AG09319 (cell line): Measurements from ENCODE around the gene COMMD9.

Source experiments
- DNase-seq: peaks from one replicate; pipeline ENCODE4 v3.0.0-alpha.2; 2010; ENCODE audit warnings: low read depth; ENCODE audit errors: extremely low read depth
- TF ChIP-seq, protein P1 (sequence below): IDR thresholded peaks from 2 replicates; pipeline ENCODE4 v1.5.1; 2011; ENCODE audit warnings: low read depth, mild to moderate bottlenecking, inconsistent platforms, low read length, moderate library complexity

COMMD9 gene

DNA sequence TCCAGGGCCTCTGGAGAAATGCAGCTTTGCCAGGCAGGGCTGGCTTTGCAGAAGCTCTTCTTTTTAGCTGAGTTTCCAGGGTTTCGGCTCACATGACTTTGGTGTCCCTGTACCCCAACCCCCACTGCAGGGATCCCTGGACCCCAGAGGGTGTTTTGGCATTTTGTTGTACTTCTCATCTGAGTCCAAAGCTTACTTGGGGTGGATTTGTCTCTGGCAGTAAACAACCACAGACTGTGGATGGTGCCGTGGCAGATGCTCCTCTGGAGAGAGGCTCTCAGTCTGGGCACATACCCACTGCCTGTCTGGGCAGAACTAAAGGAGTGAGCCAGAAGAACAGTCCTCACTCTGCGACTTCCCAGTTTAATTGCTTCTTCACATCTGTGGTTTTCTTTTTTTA, 49.6 kb downstream of the COMMD9 start:
- no peak for DNase-seq
- TF ChIP-seq, protein P1, sequence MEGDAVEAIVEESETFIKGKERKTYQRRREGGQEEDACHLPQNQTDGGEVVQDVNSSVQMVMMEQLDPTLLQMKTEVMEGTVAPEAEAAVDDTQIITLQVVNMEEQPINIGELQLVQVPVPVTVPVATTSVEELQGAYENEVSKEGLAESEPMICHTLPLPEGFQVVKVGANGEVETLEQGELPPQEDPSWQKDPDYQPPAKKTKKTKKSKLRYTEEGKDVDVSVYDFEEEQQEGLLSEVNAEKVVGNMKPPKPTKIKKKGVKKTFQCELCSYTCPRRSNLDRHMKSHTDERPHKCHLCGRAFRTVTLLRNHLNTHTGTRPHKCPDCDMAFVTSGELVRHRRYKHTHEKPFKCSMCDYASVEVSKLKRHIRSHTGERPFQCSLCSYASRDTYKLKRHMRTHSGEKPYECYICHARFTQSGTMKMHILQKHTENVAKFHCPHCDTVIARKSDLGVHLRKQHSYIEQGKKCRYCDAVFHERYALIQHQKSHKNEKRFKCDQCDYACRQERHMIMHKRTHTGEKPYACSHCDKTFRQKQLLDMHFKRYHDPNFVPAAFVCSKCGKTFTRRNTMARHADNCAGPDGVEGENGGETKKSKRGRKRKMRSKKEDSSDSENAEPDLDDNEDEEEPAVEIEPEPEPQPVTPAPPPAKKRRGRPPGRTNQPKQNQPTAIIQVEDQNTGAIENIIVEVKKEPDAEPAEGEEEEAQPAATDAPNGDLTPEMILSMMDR = no peak

DNA sequence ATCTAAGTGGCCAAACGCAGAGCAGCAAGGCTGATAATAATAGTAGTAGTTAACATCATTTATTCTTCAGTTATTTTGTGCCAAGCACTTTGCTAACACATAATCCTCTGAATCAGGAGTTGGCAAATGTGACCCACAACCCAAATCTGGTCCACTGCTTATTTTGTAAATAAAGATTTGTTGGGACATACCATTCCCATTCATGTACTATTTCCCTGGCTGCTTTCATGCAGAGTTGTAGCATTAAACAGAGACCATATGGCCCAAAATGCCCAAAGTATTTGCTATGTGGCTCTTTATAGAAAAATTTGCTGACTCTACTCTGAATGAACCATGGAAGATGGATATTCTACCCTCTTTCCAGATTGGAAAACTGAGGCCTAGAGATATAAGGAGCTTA, 50.3 kb downstream of the COMMD9 start:
- DNase-seq = no peak
- TF ChIP-seq, protein P1 = no peak

DNA sequence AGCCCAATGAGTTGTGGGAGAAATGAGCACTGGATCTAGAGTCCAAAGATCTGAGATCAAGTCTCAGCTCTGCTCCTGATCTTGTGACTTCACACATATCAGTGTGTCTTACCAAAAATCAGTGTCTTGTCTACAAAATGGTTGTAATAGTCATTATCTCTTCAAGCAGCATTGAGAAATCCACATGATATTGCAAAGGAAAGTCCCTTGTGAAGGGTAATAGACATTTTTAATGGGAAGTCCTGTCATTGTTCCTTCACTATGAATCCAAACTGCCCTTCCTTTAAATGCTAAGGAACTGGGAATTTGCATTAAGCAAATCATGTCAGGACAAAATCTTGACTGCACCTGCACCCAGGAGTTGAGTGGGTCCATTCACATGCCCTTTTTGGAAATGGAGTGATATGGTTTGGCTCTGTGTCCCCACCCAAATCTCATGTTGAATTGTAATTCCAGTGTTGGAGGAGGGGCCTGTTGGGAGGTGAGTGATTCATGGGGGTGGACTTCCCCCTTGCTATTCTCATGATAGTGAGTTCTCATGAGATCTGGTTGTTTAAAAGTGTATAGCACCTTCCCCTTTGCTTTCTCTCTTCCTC, 51.1 kb downstream of the COMMD9 start:
- TF ChIP-seq, protein P1 = no peak
- no peak for DNase-seq

DNA sequence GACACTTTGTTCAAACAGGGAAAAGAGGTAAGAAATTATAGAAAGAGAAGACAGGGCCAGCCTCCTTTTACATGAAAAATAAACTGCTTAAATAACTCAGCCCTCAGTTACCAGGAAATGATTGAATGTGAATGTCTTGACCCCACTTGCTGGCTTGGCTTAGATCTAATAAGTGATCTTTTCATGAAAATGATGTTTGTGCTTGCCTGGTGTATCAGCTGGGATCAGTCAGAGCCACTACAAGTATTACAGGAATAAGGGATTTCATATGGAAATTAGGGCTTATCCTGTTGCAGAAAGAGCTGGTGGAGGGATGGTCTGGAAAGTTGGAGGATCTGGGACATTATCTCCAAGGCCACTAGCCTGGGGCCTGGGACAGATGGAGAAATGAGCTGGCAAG, 51.8 kb downstream of the COMMD9 start:
- TF ChIP-seq, protein P1 = no peak
- DNase-seq = no peak

DNA sequence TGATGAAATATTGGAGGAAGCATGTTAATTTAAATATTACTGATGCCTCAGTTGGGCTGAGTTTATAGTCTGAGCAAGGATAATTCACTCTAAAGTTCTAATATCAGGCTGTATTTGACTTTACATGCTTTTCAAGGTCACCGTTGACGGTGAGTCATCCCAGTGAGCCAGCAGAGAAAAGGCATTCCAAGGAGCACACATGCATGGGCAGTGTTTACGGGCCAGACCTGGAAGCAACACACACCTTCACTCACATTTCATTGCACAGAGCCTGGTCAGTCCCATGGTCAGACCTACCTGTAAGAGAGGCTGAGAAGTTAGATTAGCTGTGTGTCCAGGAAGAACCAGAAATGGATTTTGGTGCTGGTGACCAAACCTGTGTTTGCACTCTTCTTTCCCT, 53.5 kb downstream of the COMMD9 start:
- no peak for DNase-seq
- TF ChIP-seq, protein P1 = no peak

DNA sequence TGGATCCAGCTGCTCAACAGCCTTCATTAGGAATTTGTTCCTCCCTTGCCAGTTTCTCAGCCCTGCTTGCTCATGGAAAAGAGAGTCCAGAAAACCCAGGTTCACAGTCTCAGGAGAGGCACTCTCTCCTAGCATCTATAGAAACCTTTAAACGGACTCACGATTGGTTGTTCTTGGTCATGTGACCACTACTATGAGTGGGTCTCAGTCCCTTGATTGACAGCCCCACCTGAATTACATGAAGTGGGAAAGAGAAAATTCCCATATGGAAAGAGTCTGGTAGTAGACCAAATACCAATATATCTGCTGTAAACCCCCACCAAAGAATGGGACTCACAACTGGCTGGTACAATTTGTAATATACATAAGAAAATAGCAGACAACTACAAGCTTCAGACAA, 54.4 kb downstream of the COMMD9 start:
- DNase-seq = no peak
- TF ChIP-seq, protein P1 = no peak

DNA sequence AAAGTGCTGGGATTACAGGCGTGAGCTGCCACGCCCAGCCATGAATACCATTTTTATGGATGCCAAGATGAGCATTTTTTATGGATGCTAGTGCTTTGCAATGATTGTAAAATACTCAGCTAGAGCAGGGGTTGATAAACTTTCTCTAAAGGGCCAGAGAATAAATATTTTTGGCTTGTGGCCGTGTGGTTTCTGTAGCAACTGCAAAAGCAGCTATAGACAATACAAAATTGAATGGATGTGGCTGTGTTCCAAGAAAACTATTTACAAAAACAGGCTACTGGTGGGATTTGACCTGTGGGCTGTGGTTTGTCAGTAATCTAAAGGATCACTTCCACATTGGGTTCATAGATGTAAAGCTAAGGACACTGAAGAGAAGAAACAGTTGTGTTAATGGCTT, 56.0 kb downstream of the COMMD9 start:
- TF ChIP-seq, protein P1 = no peak
- DNase-seq = no peak
